Uterus (tissue), 2 donors: ENCODE results near the gene CHST1.

ENCODE experiments used
- CTCF ChIP-seq, 4 experiments: fragments of 200-600 bp in 2 of 4; fragments of 450-650 bp in 2 of 4; sonication (generic) in 2 of 4; IDR thresholded peaks; one replicate each; pipeline ENCODE4 v1.5.1; 2016 to 2019; ENCODE audit warnings: antibody characterized with exemption in 4 of 4, mild to moderate bottlenecking in 2 of 4, moderate library complexity in 1 of 4
- POLR2A ChIP-seq, 2 donors: fragments of 450-650 bp; IDR thresholded peaks; one replicate each; pipeline ENCODE4 v1.6.1; 2016; ENCODE audit warnings: antibody characterized with exemption in 2 of 2, mild to moderate bottlenecking in 1 of 2, moderate library complexity in 1 of 2

DNA sequence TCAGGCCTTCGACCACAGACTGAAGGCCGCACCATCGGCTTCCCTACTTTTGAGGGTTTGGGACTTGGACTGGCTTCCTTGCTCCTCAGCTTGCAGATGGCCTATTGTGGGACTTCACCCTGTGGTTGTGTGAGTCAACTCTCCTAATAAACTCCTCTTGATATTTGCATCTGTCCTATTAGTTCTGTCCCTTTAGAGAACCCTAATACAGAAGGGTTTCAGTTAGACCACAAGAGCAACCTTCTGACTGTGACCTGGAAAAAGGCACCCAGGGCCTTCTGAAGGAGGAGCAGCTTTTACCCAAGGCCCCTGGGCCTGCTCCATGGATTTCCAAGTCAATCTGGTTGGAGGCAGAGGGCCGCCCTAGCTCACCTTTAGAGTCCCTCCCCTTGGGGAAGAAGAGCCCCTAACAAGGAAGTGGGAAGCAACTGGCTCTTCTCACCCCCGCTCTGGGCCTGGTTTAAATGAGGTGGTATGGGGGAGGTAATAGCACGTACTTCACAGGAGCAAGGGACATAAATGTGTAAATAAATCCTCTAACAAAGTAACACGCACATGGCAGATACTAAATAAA lies 11.2 kb upstream of the CHST1 start:
- TF ChIP-seq CTCF (IDR thresholded peaks at IDR 0.05) (no peak), POLR2A (IDR thresholded peaks at IDR 0.05) (no peak)
